ENCODE data around the gene ZDHHC13.

DNA sequence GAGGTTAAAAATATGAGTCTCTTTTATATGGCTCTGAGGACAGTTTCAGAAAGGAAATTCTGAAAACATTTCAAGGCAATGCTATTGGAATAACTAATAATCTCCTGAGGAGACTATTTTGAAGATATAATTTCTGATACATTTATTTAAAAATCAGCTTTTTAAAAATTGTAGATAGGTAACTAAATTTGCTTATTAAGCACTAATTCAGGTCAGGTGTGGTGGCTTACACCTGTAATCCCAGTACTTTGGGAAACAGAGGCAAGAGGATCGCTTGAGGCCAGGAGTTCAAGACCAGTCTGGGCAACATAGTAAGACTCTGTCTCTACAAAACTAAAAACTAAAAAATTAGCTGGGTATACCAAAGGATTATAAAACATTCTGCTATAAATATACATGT, 17.0 kb downstream of the ZDHHC13 start:
- TF ChIP-seq, protein P1, sequence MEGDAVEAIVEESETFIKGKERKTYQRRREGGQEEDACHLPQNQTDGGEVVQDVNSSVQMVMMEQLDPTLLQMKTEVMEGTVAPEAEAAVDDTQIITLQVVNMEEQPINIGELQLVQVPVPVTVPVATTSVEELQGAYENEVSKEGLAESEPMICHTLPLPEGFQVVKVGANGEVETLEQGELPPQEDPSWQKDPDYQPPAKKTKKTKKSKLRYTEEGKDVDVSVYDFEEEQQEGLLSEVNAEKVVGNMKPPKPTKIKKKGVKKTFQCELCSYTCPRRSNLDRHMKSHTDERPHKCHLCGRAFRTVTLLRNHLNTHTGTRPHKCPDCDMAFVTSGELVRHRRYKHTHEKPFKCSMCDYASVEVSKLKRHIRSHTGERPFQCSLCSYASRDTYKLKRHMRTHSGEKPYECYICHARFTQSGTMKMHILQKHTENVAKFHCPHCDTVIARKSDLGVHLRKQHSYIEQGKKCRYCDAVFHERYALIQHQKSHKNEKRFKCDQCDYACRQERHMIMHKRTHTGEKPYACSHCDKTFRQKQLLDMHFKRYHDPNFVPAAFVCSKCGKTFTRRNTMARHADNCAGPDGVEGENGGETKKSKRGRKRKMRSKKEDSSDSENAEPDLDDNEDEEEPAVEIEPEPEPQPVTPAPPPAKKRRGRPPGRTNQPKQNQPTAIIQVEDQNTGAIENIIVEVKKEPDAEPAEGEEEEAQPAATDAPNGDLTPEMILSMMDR (IDR thresholded peaks at IDR 0.05), result no peak
- no peak for TF ChIP-seq ZFX (IDR thresholded peaks at IDR 0.05; ENCODE audit: borderline replicate concordance)
